ENCODE data around the gene SLC9A2.

The SLC9A2 gene

DNA sequence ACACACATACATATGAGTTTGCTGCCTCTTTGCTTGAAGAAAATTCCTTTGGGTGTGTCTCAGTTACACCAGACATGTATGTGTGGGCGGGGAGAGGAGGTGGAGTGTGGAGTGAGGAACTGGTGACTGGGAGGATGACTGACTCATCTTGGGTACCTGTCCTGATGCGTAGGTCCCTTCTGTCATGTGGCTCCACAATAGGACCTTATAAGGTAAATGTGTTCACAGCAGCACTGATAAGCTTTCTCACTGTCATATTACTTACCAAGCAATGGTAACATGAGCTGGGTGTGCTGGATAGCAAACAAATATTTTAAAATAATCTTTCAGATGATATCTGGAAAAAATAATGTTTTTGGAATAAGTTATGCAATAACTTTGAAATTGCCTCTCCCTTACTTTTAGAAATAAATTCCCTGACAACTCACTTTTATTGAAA lies 45.1 kb downstream of the SLC9A2 start:
- TF ChIP-seq, protein P1, sequence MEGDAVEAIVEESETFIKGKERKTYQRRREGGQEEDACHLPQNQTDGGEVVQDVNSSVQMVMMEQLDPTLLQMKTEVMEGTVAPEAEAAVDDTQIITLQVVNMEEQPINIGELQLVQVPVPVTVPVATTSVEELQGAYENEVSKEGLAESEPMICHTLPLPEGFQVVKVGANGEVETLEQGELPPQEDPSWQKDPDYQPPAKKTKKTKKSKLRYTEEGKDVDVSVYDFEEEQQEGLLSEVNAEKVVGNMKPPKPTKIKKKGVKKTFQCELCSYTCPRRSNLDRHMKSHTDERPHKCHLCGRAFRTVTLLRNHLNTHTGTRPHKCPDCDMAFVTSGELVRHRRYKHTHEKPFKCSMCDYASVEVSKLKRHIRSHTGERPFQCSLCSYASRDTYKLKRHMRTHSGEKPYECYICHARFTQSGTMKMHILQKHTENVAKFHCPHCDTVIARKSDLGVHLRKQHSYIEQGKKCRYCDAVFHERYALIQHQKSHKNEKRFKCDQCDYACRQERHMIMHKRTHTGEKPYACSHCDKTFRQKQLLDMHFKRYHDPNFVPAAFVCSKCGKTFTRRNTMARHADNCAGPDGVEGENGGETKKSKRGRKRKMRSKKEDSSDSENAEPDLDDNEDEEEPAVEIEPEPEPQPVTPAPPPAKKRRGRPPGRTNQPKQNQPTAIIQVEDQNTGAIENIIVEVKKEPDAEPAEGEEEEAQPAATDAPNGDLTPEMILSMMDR (IDR thresholded peaks at IDR 0.05; ENCODE audit: control insufficient read depth, insufficient read depth, low read depth, low read length, missing control alignments) = no peak
- H3K4me3 ChIP-seq (ENCODE audit: control insufficient read depth, low read depth, low read length) = no peak overlapping the region
- DNase-seq (ENCODE audit: low read depth) = no peak

DNA sequence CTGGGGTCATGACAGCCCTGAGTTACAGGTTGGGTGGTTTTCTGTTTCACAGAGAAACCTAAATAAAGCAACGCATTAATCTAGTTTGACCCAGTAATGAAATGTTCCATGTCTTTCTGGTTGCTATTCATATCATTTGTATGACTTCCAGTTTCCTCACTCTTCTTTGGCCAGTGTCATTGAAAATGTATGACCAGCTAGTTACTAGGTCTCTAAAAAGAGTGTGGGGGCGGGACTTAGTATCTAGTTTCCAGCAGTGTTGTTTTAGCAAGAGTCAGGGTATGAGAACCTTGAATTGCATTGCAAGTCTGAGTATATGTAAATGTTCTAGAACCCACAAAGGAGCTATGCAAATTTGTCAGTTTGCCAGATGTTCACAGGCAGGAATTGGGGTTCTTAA lies 47.7 kb downstream of the SLC9A2 start:
- no peak for DNase-seq (ENCODE audit: low read depth)
- TF ChIP-seq, protein P1 (IDR thresholded peaks at IDR 0.05; ENCODE audit: control insufficient read depth, insufficient read depth, low read depth, low read length, missing control alignments) = no peak
- H3K4me3 ChIP-seq (ENCODE audit: control insufficient read depth, low read depth, low read length) = no peak overlapping the region

DNA sequence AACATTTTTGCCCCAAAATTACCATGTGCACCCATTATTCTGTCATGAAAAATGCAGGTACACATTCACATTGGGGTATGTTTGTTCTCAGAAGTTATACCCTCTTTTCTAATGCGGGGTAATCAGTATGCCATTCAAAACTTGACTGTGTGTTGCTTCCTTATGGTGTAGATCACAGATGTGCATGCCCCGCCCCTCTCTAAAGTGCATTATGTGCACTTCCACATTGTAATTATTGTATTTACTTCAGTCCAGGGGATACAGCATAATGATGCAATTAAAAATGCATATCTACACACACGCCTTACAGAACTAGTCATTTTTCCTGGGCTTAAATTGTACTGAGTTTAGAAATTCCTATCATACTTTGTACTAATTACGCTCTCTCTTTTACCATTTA lies 48.8 kb downstream of the SLC9A2 start:
- H3K4me3 ChIP-seq (ENCODE audit: control insufficient read depth, low read depth, low read length) = no peak overlapping the region
- TF ChIP-seq, protein P1 (IDR thresholded peaks at IDR 0.05; ENCODE audit: control insufficient read depth, insufficient read depth, low read depth, low read length, missing control alignments) = no peak
- no peak for DNase-seq (ENCODE audit: low read depth)

DNA sequence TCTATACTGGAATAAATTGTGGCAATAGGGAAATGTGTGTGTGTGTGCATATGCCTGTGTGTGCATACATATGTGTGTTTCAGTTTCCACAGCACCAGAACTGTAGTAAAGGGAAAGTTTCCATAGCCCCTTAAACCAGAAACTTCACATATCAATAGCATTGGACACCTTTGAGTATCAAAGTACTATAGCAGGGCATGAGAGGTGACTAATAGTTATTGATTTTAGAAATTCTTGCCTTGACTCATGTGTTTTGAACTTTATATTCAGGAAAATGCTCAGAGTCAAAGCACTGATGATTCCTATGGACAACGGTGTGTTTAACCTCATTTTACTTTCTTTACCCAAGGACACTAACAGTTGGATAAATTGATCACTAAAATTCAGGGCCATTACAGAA lies 50.0 kb downstream of the SLC9A2 start:
- TF ChIP-seq, protein P1 (IDR thresholded peaks at IDR 0.05; ENCODE audit: control insufficient read depth, insufficient read depth, low read depth, low read length, missing control alignments) = no peak
- DNase-seq (ENCODE audit: low read depth) = no peak
- no peak overlapping the region for H3K4me3 ChIP-seq (ENCODE audit: control insufficient read depth, low read depth, low read length)

DNA sequence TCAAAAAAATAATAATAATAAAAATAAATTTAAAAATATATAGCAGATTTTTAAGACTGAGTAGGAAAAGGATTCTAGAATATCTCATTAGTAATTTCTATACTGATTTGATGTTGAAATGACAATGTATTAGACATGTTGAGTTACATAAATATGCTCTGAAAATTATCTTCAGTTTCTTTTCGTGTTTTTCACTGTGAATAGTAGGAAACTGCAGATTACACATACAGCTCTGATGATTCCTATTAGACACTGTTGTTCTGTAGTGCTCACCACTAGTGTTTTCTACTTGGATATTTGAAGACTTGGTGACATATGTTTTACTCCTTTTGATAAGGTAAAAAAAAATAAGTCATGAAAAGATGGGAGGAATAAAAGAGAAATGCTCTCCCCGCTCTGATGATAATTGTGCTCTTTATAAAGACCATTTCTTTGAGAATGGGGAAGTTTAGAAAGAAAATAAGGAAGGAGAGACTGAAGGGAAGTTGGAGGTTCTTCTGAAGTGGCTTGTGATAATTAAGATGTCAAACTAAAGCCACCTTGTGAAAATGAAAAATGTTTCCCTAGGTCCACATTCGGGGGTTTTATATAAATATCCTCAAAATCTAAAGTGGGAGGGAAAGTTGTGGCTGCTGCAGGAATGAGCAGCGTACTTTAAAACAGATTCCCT lies 52.9 kb downstream of the SLC9A2 start:
- TF ChIP-seq, protein P1 (IDR thresholded peaks at IDR 0.05; ENCODE audit: control insufficient read depth, insufficient read depth, low read depth, low read length, missing control alignments) = no peak
- no peak overlapping the region for H3K4me3 ChIP-seq (ENCODE audit: control insufficient read depth, low read depth, low read length)
- DNase-seq (ENCODE audit: low read depth) = no peak

DNA sequence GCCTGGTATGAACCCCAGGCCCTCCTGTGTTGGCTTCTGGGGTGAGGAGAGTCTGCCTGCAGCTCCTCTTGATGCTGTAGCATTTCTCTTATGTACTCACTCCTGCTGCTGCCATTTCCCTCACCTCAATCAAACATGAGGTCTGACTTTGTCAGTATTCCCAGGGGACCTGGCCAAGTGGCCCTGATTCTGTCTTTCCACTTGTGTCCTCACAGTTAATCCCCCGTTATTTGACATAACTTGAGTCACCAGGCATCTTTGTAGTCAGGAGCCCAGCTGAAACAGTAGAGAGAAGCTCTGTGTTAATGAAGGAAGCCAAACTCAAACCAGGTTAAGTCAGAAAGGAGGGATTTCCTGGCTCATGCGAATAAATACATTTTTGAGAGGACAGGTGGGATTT lies 55.0 kb downstream of the SLC9A2 start:
- no peak for DNase-seq (ENCODE audit: low read depth)
- TF ChIP-seq, protein P1 (IDR thresholded peaks at IDR 0.05; ENCODE audit: control insufficient read depth, insufficient read depth, low read depth, low read length, missing control alignments) = no peak
- no peak overlapping the region for H3K4me3 ChIP-seq (ENCODE audit: control insufficient read depth, low read depth, low read length)

Data from AG09309 (cell line).